Measurements from ENCODE around the gene KLHDC4. TPM values are rescaled to one million over a fixed set of nuclear protein-coding genes. Genes with fewer than 3 reads are reported as not detected.

The KLHDC4 gene
- polyA plus RNA-seq, 3 donors = 11.2 to 26.4 (median 12.6) TPM

GRCh38 chr16:87703835-87704375 lies 61.9 kb downstream of the KLHDC4 start:
- H3K36me3 ChIP-seq (replicated peaks in 1 of 2; ENCODE audit: control insufficient read depth in 1 of 2, insufficient read depth in 2 of 2, low read length in 2 of 2) = peaks cover 25 to 69% of the 10 kb centered on the region in 2 donors
- 81% methylated on average over 17 of the region's 29 CpGs for WGBS (ENCODE audit: insufficient coverage)

DNA sequence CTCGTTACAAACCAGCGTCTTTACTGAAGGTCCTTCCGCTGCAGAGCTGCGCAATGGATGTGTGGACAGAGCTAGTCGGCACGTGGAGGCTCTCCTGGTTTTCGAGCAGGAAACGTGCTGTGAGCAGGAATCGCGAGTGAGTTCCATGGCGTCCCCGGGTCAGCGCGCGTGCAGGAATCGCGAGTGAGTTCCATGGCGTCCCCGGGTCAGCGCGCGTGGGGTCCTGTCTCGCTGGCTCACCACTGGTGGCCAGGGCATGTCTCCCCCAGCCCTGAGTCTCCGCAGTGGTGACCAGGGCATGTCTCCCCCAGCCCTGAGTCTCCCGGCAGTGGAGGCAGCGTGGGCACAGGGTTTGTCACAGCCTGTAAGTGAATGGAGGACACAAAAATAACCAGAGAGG lies 62.7 kb downstream of the KLHDC4 start:
- no peak for DNase-seq
- H3K4me2 ChIP-seq (replicated peaks; ENCODE audit: extremely low read depth, low read length, poor library complexity, severe bottlenecking) = no peak overlapping the region
- 35% methylated on average over 26 of the region's 26 CpGs for WGBS (ENCODE audit: insufficient coverage)
- Mint-ChIP-seq H3K9me3 (no peaks in the 10 kb centered on the region), H3K4me3 (no peak overlapping the region), H3K27me3 (ENCODE audit: low read depth in 3 of 3) (peaks cover 0 to 1% (median 1%) of the 10 kb centered on the region in 3 donors), H3K4me1 (peaks cover 8% of the 10 kb centered on the region), H3K27ac (no peak overlapping the region), H3K36me3 (peaks cover 40 to 75% of the 10 kb centered on the region in 2 donors)
- H3K9ac ChIP-seq (ENCODE audit: insufficient read depth, low read length, poor library complexity, severe bottlenecking) = no peak overlapping the region
- intact Hi-C loops (cut with micrococcal nuclease) = no loop called here
- H3K27ac ChIP-seq (ENCODE audit: low read depth in 1 of 2, low read length in 2 of 2) = no peak overlapping the region
- H3K27me3 ChIP-seq (ENCODE audit: control insufficient read depth in 2 of 2, insufficient read depth in 2 of 2, low read length in 2 of 2) = no peaks in the 10 kb centered on the region
- no peak overlapping the region for H3K4me3 ChIP-seq (replicated peaks in 1 of 3; ENCODE audit: low read depth in 2 of 3, low read length in 3 of 3)
- H3K9me3 ChIP-seq (replicated peaks in 1 of 2; ENCODE audit: control insufficient read depth in 1 of 2, insufficient read depth in 1 of 2, low read length in 2 of 2) = no peaks in the 10 kb centered on the region
- no peaks in the 10 kb centered on the region for H4K20me1 ChIP-seq (ENCODE audit: insufficient read depth, low read length)
- no peak overlapping the region for H2AFZ ChIP-seq (ENCODE audit: insufficient read depth, low read depth, low read length, poor library complexity, severe bottlenecking)
- no peaks in the 10 kb centered on the region for H3K4me1 ChIP-seq (ENCODE audit: control insufficient read depth in 1 of 2, insufficient read depth in 2 of 2, low read length in 2 of 2)
- H3K36me3 ChIP-seq (replicated peaks in 1 of 2; ENCODE audit: control insufficient read depth in 1 of 2, insufficient read depth in 2 of 2, low read length in 2 of 2) = peaks cover 17 to 61% of the 10 kb centered on the region in 2 donors
- no peak for TF ChIP-seq CTCF (IDR thresholded peaks at IDR 0.05)
- no peaks in the 10 kb centered on the region for H3K79me2 ChIP-seq (ENCODE audit: insufficient read depth, low read length)

More at GRCh38 chr16:87703835-87704375, 61.9 kb downstream of the KLHDC4 start:
- H3K4me1 Mint-ChIP-seq = peaks cover 8% of the 10 kb centered on the region
- TF ChIP-seq CTCF (IDR thresholded peaks at IDR 0.05) = no peak
- no peaks in the 10 kb centered on the region for H4K20me1 ChIP-seq (ENCODE audit: insufficient read depth, low read length)
- intact Hi-C loops (cut with micrococcal nuclease) = no loop called here
- no peak overlapping the region for H3K4me3 Mint-ChIP-seq
- H3K27ac ChIP-seq (ENCODE audit: low read depth in 1 of 2, low read length in 2 of 2) = no peak overlapping the region
- DNase-seq = no peak
- no peaks in the 10 kb centered on the region for H3K27me3 ChIP-seq (ENCODE audit: control insufficient read depth in 2 of 2, insufficient read depth in 2 of 2, low read length in 2 of 2)
- H2AFZ ChIP-seq (ENCODE audit: insufficient read depth, low read depth, low read length, poor library complexity, severe bottlenecking) = no peak overlapping the region
- H3K27ac Mint-ChIP-seq = peak overlapping the region in 1 of 7 donors; percentile 30
- H3K4me2 ChIP-seq (replicated peaks; ENCODE audit: extremely low read depth, low read length, poor library complexity, severe bottlenecking) = no peak overlapping the region
- no peaks in the 10 kb centered on the region for H3K4me1 ChIP-seq (ENCODE audit: control insufficient read depth in 1 of 2, insufficient read depth in 2 of 2, low read length in 2 of 2)
- H3K4me3 ChIP-seq (replicated peaks in 1 of 3; ENCODE audit: low read depth in 2 of 3, low read length in 3 of 3) = no peak overlapping the region
- H3K36me3 Mint-ChIP-seq = peaks cover 48 to 77% of the 10 kb centered on the region in 2 donors
- H3K27me3 Mint-ChIP-seq (ENCODE audit: low read depth in 3 of 3) = peaks cover 0 to 1% (median 1%) of the 10 kb centered on the region in 3 donors
- H3K79me2 ChIP-seq (ENCODE audit: insufficient read depth, low read length) = no peaks in the 10 kb centered on the region
- H3K9me3 ChIP-seq (replicated peaks in 1 of 2; ENCODE audit: control insufficient read depth in 1 of 2, insufficient read depth in 1 of 2, low read length in 2 of 2) = no peaks in the 10 kb centered on the region
- no peaks in the 10 kb centered on the region for H3K9me3 Mint-ChIP-seq
- no peak overlapping the region for H3K9ac ChIP-seq (ENCODE audit: insufficient read depth, low read length, poor library complexity, severe bottlenecking)

Measured in CD14-positive monocyte (primary cell).